Fibroblast of lung (primary cell): ENCODE measurements around the gene CTNS. TPM values are rescaled to one million over a fixed set of nuclear protein-coding genes. Genes with fewer than 3 reads are reported as not detected.

Source experiments
- DNase-seq, 2 donors: peaks; one replicate each; pipeline versions ENCODE4 v3.0.0 to v3.0.0-alpha.2; 2010; ENCODE audit warnings: low read depth in 2 of 2
- H2AFZ ChIP-seq: 2 replicates; pipeline ENCODE4 v1.5.1; 2012; ENCODE audit warnings: low read length, control low read depth, inconsistent platforms
- H3K27ac ChIP-seq: 2 replicates; pipeline ENCODE4 v1.5.1; 2011; ENCODE audit warnings: low read length, control low read depth; ENCODE audit not compliant: insufficient read depth
- H3K27me3 ChIP-seq: 2 replicates; pipeline ENCODE4 v1.5.1; 2011; ENCODE audit warnings: mild to moderate bottlenecking, low read length; ENCODE audit not compliant: control insufficient read depth, insufficient read depth
- H3K36me3 ChIP-seq: 2 replicates; pipeline ENCODE4 v1.5.1; 2011; ENCODE audit warnings: low read length; ENCODE audit not compliant: control insufficient read depth, insufficient read depth
- H3K4me1 ChIP-seq: 2 replicates; pipeline ENCODE4 v1.5.1; 2011; ENCODE audit warnings: low read length; ENCODE audit not compliant: control insufficient read depth, insufficient read depth; ENCODE audit errors: extremely low read depth
- H3K4me2 ChIP-seq: 2 replicates; pipeline ENCODE4 v1.5.1; 2011; ENCODE audit warnings: low read length, control low read depth; ENCODE audit not compliant: insufficient read depth; ENCODE audit errors: extremely low read depth
- H3K4me3 ChIP-seq, 4 experiments: fragments of 200-600 bp in 1 of 4; sonication (generic) in 1 of 4; replicated peaks in 1 of 4; 2 replicates each; pipeline ENCODE4 v1.5.1; 2011 to 2016; ENCODE audit warnings: low read length in 4 of 4, low read depth in 3 of 4, mild to moderate bottlenecking in 3 of 4, control low read depth in 2 of 4, inconsistent platforms in 1 of 4, mixed read lengths in 1 of 4; ENCODE audit not compliant: insufficient read depth in 1 of 4; ENCODE audit errors: control extremely low read depth in 1 of 4
- H3K79me2 ChIP-seq: 2 replicates; pipeline ENCODE4 v1.5.1; 2012; ENCODE audit warnings: mild to moderate bottlenecking, low read length, inconsistent platforms; ENCODE audit not compliant: control insufficient read depth, insufficient read depth
- H3K9ac ChIP-seq: 2 replicates; pipeline ENCODE4 v1.5.1; 2011; ENCODE audit warnings: mild to moderate bottlenecking, low read length, control low read depth; ENCODE audit not compliant: insufficient read depth
- H3K9me3 ChIP-seq: 2 replicates; pipeline ENCODE4 v1.5.1; 2012; ENCODE audit warnings: low read depth, low read length; ENCODE audit not compliant: control insufficient read depth, insufficient read depth
- H4K20me1 ChIP-seq: 2 replicates; pipeline ENCODE4 v1.5.1; 2011; ENCODE audit warnings: low read length; ENCODE audit not compliant: control insufficient read depth, insufficient read depth; ENCODE audit errors: extremely low read depth
- CTCF ChIP-seq, 2 donors: IDR thresholded peaks in 1 of 2; conservative IDR thresholded peaks in 1 of 2; 1 replicate in 1 of 2; 2 replicates in 1 of 2; pipeline ENCODE4 v1.5.1; 2011 to 2012; ENCODE audit warnings: low read length in 2 of 2, control low read depth in 1 of 2, inconsistent platforms in 1 of 2, low read depth in 1 of 2, mild to moderate bottlenecking in 1 of 2
- EZH2 ChIP-seq: IDR thresholded peaks from 2 replicates; pipeline ENCODE4 v1.5.1; 2012; ENCODE audit warnings: low read length, control low read depth, mild to moderate bottlenecking; ENCODE audit errors: missing control alignments
- polyA minus RNA-seq: library from RNA; depleted of rRNA, polyadenylated mRNA; stranded (reverse); fragments of >200 nt; gene quantifications from 2 replicates; pipeline ENCODE4 v1.2.3, GENCODE V29; 2011; ENCODE audit warnings: low replicate concordance
- polyA plus RNA-seq, 2 donors: library from polyadenylated mRNA; depleted of rRNA in 1 of 2; stranded (reverse) in 1 of 2; unstranded in 1 of 2; fragments of >200 nt; gene quantifications; 2 replicates each; pipeline ENCODE4 v1.2.1, GENCODE V29; 2011 to 2012; ENCODE audit warnings: missing spikeins in 1 of 2
- total RNA-seq: library from RNA; depleted of rRNA; stranded (reverse); fragments of >200 nt; gene quantifications from 2 replicates; pipeline ENCODE4 v1.2.1, GENCODE V29; 2014

Gene CTNS
- total RNA-seq (19.2 and 24.9 TPM in 2 replicates), polyA plus RNA-seq (9.6 and 10.4 TPM in 2 replicates), polyA minus RNA-seq (16.3 and 33.3 TPM in 2 replicates)
- 10.4 and 11.9 TPM in 2 replicates for polyA plus RNA-seq (2012)

GRCh38 chr17:3636154-3636907 is at the start of gene CTNS, which contains the start of gene SHPK:
CTNS (plus strand) TSS chr17:3636760; CDS start chr17:3640207, 3,447 bp downstream.
SHPK (minus strand) TSS chr17:3636250; CDS start chr17:3636219, 31 bp downstream.
- H3K27ac ChIP-seq: peak within 1 kb of the TSS; percentile 88
- no peaks in the 10 kb centered on the region for H4K20me1 ChIP-seq
- peak; percentile 94 to 95 for DNase-seq
- no peaks in the 10 kb centered on the region for H3K9me3 ChIP-seq
- peak within 1 kb of the TSS; percentile 65 to 98 (median 76) for H3K4me3 ChIP-seq
- H3K4me2 ChIP-seq: peak within 1 kb of the TSS; percentile 83
- peaks cover 1% of the 10 kb centered on the region for H3K36me3 ChIP-seq
- no peak for TF ChIP-seq CTCF (conservative IDR thresholded peaks at IDR 0.05 in 1 of 2, IDR thresholded peaks at IDR 0.05 in 1 of 2; ENCODE audit: low read depth in 1 of 2, low read length in 2 of 2)
- no peak for TF ChIP-seq EZH2
- H3K27me3 ChIP-seq: no peaks in the 10 kb centered on the region
- H3K79me2 ChIP-seq: peaks cover 4% of the 10 kb centered on the region
- peak within 1 kb of the TSS; percentile 81 for H3K9ac ChIP-seq
- no peaks in the 10 kb centered on the region for H3K4me1 ChIP-seq
- peak within 1 kb of the TSS; percentile 82 for H2AFZ ChIP-seq

GRCh38 chr17:3589784-3590183 is 46.8 kb upstream of the CTNS start:
- no peaks in the 10 kb centered on the region for H4K20me1 ChIP-seq
- no peaks in the 10 kb centered on the region for H3K9me3 ChIP-seq
- no peak overlapping the region for H3K4me3 ChIP-seq
- H3K36me3 ChIP-seq: peaks cover 3% of the 10 kb centered on the region
- H3K9ac ChIP-seq: no peak overlapping the region
- no peaks in the 10 kb centered on the region for H3K27me3 ChIP-seq
- no peak overlapping the region for H3K4me2 ChIP-seq
- TF ChIP-seq EZH2: no peak
- TF ChIP-seq CTCF (conservative IDR thresholded peaks at IDR 0.05 in 1 of 2, IDR thresholded peaks at IDR 0.05 in 1 of 2; ENCODE audit: low read depth in 1 of 2, low read length in 2 of 2): no peak
- H3K27ac ChIP-seq: no peak overlapping the region
- H3K4me1 ChIP-seq: no peaks in the 10 kb centered on the region
- no peaks in the 10 kb centered on the region for H3K79me2 ChIP-seq
- no peak overlapping the region for H2AFZ ChIP-seq
- DNase-seq: no peak

- Histone ChIP-seq H3K9me3 (no peaks in the 10 kb centered on the region), H3K4me3 (no peak overlapping the region), H2AFZ (no peak overlapping the region), H3K27ac (no peak overlapping the region), H3K79me2 (no peaks in the 10 kb centered on the region), H3K4me2 (no peak overlapping the region), H3K4me1 (no peaks in the 10 kb centered on the region), H4K20me1 (no peaks in the 10 kb centered on the region), H3K9ac (no peak overlapping the region), H3K36me3 (peaks cover 3% of the 10 kb centered on the region), H3K27me3 (no peaks in the 10 kb centered on the region)
- no peak for DNase-seq
- TF ChIP-seq EZH2 (no peak), CTCF (conservative IDR thresholded peaks at IDR 0.05 in 1 of 2, IDR thresholded peaks at IDR 0.05 in 1 of 2; ENCODE audit: low read depth in 1 of 2, low read length in 2 of 2) (no peak)
Measured at GRCh38 chr17:3590231-3590630, 46.3 kb upstream of the CTNS start.
